ENCODE measurements around the gene SYT2. TPM values are rescaled to one million over a fixed set of nuclear protein-coding genes. Genes with fewer than 3 reads are reported as not detected.
"Not testable (repeated sequence)": the region's sequence is repeated elsewhere in the genome, so short reads cannot be mapped to it uniquely, and the experiment has no call there.

SYT2 gene
- total RNA-seq, 2 donors from 2014 or later, result not detected

DNA sequence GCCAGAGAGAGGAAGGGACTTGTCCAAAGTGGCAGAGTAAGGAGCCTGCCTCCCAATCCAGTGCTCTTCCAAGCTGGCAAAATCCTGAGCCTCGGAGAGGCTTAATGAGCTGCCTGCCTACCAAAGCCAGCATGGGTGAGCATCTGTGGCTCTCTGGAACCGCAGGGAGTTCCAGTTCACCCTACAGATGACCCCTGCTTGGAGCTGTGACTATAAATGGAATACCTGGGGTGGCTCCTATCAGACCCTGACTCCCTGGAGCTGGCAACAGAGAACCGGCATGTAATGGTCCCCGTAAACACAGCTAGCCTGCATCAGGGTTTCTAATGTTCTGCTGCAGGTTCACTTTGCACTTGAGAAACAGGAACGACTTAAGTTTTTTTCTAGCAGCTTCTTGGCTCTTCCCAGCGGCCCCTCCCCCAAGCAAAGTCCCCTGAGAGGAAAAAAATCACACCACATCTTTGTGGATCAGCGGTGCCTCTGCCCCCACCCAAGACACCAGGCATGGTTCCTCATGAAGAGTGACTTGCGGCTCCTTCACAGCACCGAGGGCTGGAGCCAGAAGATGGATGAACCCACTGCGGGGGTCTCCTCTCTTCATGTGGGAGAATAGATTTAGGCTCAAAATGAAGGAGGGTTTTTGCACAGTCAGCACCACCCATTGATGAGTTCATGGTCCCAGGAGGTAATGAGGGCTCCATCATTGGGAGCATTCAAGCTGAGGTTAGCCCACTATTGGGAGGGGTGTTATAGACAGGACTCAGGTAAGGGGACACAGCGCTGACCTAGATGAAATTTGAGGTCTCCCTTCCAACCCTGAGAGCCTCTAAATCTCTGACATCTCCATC lies 79.0 kb downstream of the SYT2 start:
- peak; percentile 52 for DNase-seq (ENCODE audit: low spot score)
- intact Hi-C loops (cut with DNase I), result no loop called here

GRCh38 chr1:202630541-202630940 lies 79.7 kb downstream of the SYT2 start:
- DNase-seq (ENCODE audit: low spot score), result peak; percentile 67
- intact Hi-C loops (cut with DNase I), result no loop called here

DNA sequence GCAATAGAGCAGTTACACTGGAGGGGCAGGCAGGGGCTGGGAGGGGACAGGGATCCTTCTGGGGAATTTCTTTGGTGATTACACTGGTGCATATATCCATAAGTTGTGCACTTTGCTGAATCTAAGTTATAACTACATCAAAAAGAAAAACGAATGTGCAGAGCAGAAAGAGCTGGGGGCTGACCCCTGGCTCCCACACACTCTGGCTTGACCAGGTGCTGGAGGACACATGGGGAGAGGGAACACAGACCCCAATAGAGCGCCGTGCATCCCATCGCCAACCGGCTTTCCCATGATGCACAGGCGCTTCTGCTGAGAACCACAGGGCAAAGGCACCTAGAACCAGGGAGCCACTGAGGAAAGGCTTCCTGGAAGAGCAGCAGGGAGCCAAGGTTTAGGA lies 80.2 kb downstream of the SYT2 start:
- peak; percentile 68 for DNase-seq (ENCODE audit: low spot score)
- intact Hi-C loops (cut with DNase I), result not testable (repeated sequence)

DNA sequence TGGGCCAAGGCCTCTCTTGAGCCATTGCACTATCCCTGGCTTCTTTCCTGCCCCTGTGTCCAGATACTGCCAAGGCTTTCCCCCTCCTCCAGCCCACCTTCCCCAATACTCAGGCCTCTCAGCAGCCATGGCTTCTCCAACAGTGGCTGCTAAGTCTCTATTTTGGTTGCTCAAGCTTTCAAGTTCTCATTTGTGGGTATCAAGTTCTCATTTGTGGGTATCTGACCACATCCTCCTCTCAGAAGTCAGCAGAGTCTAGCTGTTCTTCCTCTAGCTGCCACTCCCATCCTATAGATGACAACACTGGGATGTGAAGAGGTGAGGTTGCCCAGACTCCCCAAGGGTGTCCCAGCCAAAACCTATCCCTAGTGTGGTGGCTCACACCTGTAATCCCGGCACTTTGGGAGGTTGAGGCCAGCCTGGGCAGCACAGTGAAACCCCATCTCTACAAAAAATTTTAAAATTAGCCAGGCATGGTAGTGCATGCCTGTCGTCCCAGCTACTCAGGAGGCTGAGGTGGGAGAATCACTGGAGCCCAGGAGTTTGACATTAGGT lies 80.9 kb downstream of the SYT2 start:
- peak; percentile 48 for DNase-seq (ENCODE audit: low spot score)
- intact Hi-C loops (cut with DNase I), result loop anchor here in 1 of 2 donors (10.0 kb wide), 1 partner anchor 165 kb away; no protein-coding TSS in a partner anchor

DNA sequence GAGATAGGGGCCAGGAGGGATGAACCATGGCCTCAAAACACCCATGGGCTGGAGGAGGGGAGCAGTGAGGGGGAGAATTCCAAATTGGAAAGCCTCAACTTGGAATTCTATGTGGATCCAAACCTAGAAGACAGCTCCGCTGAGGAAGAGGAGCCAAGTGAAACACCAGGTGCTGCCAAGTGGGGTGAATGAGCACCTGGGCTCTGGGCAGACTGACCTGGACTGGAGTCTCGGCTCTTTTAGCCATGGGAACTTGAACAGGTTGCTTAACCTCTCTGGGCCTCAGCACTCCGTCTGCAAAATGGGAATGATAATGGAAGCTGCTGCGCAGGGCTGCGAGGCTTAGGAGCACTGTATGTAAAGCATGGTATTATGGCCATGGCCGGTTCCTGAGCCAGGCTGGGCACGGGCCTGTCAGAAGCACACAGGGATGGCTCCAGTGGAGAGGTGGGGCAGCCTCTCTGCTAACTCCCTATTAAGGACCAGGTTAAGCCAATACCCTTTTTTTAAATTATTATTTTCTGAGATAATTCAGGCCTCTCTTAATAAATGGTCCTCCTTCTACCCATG lies 81.5 kb downstream of the SYT2 start:
- intact Hi-C loops (cut with DNase I), result loop anchor here in 1 of 2 donors (10.0 kb wide), 1 partner anchor 164 kb away; no protein-coding TSS in a partner anchor
- DNase-seq (ENCODE audit: low spot score), result peak; percentile 76

- intact Hi-C loops (cut with DNase I), result loop anchor here in 1 of 2 donors (10.0 kb wide), 1 partner anchor 163 kb away; no protein-coding TSS in a partner anchor
- DNase-seq (ENCODE audit: low spot score), result peak; percentile 74
Observed at GRCh38 chr1:202627841-202628565, 82.3 kb downstream of the SYT2 start.

DNA sequence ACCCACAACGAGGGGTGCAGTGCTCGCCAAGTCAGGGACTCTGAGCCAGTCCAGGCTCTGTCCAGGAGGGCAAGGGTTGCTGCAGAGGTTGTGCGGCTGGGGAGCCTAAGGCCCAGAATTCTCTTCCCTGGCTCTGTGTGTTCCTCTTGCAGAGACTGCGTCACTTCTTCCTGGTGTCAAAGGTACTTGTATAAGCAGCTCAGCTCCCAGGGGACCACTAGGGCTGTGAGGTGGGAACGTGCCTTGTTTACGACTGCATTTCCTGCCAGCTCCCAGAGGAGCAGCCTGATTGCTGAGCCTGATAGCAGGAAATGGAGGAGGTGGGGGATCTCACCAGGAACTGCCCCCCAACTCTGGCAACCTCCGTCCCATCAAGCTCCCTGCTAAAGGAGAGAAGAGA lies 83.2 kb downstream of the SYT2 start:
- DNase-seq (ENCODE audit: low spot score), result peak; percentile 58

DNA sequence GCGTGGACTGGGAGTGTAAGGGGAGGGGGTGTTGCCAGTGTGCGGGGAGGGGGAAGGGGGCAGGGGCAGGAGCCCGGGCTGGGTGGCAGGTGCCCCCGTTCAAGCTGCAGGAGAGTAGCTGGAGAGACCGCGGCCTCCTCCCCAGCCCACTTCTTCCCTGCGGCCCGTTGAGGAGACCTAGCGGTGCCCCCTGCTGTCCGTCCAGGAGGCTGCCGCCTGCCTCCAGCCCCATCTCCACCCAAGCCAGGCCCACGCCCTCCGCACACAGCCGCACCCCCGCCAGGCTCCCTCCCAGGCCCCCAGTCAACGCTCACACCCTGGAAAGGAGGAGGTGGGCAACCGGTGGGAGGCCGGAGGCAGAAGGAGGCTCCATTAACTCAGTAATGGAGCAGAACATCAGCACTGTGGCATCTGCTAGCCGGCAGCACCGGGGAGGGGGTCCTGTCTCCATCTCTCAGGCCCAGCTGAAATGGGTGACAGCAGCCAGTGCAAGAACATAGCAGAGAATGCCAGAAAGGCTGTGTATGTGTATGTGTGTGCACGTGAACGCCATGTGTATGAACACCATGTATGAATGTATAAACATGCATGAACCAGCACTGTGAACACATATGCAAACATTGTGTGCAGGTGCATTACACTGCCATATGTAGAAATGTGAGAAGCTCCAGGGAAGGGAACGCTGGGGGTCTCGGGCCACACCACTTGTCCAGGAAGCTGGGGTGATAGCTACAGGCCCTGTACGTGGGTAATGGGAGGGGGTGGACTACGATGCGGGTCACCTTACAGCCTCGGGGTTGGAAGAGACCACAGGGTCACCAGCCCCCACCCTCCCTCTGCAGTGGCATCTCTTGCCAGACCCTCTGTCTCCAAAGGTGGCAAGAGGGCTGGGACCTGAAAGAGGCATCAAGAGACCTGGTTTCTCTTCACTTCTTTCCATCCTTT lies 84.6 kb downstream of the SYT2 start:
- DNase-seq (ENCODE audit: low spot score), result peak; percentile 91
- intact Hi-C loops (cut with DNase I), result loop anchor here in 1 of 2 donors (10.0 kb wide), 1 partner anchor 161 kb away; no protein-coding TSS in a partner anchor

More for the DNA sequence above, 83.2 kb downstream of the SYT2 start:
- intact Hi-C loops (cut with DNase I), result loop anchor here in 1 of 2 donors (10.0 kb wide), 1 partner anchor 162 kb away; no protein-coding TSS in a partner anchor

DNA sequence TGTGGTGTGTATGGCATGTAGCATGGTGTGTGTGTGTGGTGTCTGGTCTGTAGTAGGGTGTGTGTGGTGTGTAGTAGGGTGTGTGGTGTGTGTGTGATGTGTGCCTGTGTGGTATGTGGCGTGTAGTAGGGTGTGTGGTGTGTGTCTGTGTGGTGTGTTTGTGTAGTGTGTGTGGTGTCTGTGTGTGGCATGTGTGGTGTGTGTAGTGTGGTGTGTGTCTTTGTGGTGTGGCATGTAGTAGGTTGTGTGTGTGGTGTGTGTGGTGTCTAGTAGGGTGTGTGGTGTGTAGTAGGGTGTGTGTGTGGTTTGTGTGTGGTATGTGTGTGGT lies 85.5 kb downstream of the SYT2 start:
- peak; percentile 46 for DNase-seq (ENCODE audit: low spot score)
- intact Hi-C loops (cut with DNase I), result loop anchor here in 1 of 2 donors (10.0 kb wide), 1 partner anchor 160 kb away; no protein-coding TSS in a partner anchor

DNA sequence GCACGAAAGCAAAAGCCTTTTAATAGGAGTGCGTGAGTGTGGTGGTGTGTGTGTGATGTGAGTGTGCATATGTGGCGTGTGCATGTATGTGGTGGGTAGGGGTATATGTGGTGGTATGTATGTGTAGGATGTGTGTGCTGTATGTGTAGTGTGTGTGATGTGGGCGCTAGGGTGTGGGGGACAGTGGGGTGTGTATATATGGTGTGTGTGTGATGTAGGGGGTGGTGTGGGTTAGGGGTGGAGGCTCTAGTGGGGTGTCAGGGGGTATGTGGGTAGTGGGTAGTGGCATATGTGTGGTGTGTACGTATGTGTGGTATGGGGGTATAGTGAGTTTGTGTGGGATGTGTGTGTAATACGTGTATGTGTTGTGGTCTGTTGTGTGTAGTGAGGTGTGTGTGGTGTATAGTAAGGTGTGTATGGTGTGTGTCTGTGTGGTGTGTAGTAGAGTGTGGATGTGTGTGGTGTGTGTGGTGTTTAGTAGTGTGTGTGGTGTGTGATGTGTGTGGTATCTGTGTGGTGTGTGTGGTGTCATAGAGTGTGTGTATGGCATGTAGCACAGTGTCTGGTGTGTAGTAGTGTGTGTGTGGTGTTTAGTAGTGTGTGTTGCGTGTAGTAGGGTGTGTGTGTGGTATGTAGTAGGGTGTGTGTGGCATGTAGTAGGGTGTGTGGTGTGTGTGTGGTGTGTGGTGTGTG lies 86.0 kb downstream of the SYT2 start:
- intact Hi-C loops (cut with DNase I), result loop anchor here in 1 of 2 donors (10.0 kb wide), 1 partner anchor 159 kb away; no protein-coding TSS in a partner anchor
- DNase-seq (ENCODE audit: low spot score), result peak; percentile 20

DNA sequence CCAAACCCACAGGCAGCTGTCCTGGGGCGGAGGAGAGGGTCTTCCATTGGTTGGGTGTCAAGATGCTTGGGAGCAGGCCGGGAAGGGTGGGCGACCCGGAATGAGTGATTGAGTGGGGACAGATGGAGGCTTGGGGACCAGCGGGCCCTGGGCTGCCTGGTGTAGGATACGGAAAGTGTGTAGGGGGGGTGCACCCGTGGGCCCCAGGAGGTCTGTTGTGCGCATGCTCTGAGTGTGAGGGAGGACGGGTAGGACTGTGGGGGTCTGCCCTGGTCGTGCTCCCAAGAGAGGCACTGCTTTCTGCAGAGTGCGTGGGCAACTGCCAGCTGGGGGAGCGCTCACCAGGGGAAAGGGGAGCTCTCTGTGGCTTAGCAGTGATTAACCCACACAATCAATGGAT lies 86.8 kb downstream of the SYT2 start:
- intact Hi-C loops (cut with DNase I), result loop anchor here in 1 of 2 donors (10.0 kb wide), 1 partner anchor 159 kb away; no protein-coding TSS in a partner anchor
- peak; percentile 73 for DNase-seq (ENCODE audit: low spot score)

- DNase-seq (ENCODE audit: low spot score), result peak; percentile 84
- intact Hi-C loops (cut with DNase I), result loop anchor here in 1 of 2 donors (10.0 kb wide), 1 partner anchor 158 kb away; no protein-coding TSS in a partner anchor
Observed at GRCh38 chr1:202623075-202623474, 87.2 kb downstream of the SYT2 start.

DNA sequence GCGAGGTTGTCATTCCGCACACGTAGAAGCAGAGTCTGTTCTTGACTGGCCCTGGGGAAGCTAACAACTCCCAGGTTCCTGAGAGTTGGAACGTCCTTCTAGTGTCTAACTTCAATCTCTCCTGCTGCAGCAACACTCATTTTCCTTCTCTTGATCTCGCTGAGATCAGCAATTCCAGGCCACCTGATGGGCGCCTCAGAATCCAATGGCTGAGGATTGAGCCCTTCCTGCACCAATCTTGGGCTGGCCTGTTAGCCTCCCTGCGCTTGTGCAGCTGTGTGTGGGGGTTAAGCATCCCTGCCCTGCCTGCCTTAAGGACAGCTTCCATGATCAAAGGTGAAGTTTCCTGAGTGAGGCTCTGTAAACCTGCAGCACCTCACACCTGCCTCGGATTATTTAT lies 87.9 kb downstream of the SYT2 start:
- intact Hi-C loops (cut with DNase I), result loop anchor here in 1 of 2 donors (10.0 kb wide), 1 partner anchor 158 kb away; no protein-coding TSS in a partner anchor

GRCh38 chr1:202621446-202621845 lies 88.8 kb downstream of the SYT2 start:
- intact Hi-C loops (cut with DNase I), result loop anchor here in 1 of 2 donors (10.0 kb wide), 1 partner anchor 157 kb away; no protein-coding TSS in a partner anchor
- peak; percentile 62 for DNase-seq (ENCODE audit: low spot score)

More for the DNA sequence above, 87.9 kb downstream of the SYT2 start:
- peak; percentile 10 for DNase-seq (ENCODE audit: low spot score)

DNA sequence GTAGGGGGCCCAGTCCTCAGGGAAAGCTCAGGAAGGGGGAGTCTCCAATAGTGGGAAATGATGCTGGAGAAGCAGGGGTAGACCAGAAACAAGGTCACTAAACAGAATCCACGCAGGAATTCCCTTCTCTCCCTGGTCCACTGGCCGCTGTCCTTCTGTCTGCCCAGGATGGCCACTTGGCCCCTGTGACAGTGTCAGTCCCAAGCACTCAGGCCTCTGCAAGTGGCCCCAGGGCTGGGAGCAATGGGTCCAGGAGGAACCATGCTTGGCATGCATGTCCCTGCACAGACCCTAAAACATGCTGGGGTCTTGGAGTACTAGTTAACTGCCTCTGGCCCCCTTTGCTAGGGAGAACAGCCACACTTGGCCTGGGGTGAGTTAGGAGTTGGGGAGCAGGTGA lies 90.2 kb downstream of the SYT2 start:
- intact Hi-C loops (cut with DNase I), result loop anchor here in 1 of 2 donors (10.0 kb wide), 1 partner anchor 155 kb away; no protein-coding TSS in a partner anchor
- DNase-seq (ENCODE audit: low spot score), result peak; percentile 52

DNA sequence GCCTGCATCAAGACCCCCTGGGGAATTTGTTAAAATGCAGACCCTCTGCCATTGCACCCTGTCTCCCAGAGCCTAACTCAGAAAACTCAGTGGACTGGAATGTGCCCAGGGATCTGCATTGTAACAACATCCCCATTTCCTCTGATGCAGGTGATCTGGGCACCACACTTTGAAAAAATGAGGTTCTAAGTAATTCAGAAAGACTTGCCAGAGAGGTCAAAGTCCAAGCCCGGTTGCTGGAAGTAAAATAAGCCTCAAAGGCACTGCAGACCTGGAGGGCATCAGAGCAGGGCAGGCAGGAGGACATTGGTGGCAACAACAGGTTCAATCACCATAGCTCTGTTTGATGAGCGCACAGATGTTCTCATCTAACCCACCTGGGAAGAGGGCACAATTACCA lies 90.7 kb downstream of the SYT2 start:
- intact Hi-C loops (cut with DNase I), result no loop called here
- DNase-seq (ENCODE audit: low spot score), result peak; percentile 5

- DNase-seq (ENCODE audit: low spot score), result peak; percentile 79
- intact Hi-C loops (cut with DNase I), result not testable (repeated sequence)
Observed at GRCh38 chr1:202619012-202619411, 91.2 kb downstream of the SYT2 start.

Data from posterior vena cava (tissue), 2 donors.